Gastrocnemius medialis (tissue), 4 donors: ENCODE results near the gene NECTIN2.

Source experiments
- CTCF ChIP-seq, 5 experiments: fragments of 450-650 bp in 3 of 5; fragments of 200-600 bp in 2 of 5; sonication (generic) in 2 of 5; IDR thresholded peaks in 4 of 5; conservative IDR thresholded peaks in 1 of 5; 1 replicate in 4 of 5; 2 replicates in 1 of 5; pipeline ENCODE4 v1.5.1; 2016 to 2019; ENCODE audit warnings: antibody characterized with exemption in 5 of 5, mild to moderate bottlenecking in 3 of 5, moderate library complexity in 3 of 5
- POLR2A ChIP-seq, 2 donors: fragments of 450-650 bp; IDR thresholded peaks; one replicate each; pipeline ENCODE4 v1.6.1; 2017; ENCODE audit warnings: antibody characterized with exemption in 2 of 2, mild to moderate bottlenecking in 2 of 2, moderate library complexity in 2 of 2

- TF ChIP-seq CTCF (IDR thresholded peaks at IDR 0.05 in 4 of 5, conservative IDR thresholded peaks at IDR 0.05 in 1 of 5) (no peak), POLR2A (IDR thresholded peaks at IDR 0.05) (no peak)
Measured at GRCh38 chr19:44811122-44811419, 35.0 kb upstream of the NECTIN2 start.
